Measurements from ENCODE around the gene CMSS1.
"Not testable (repeated sequence)": the region's sequence is repeated elsewhere in the genome, so short reads cannot be mapped to it uniquely, and the experiment has no call there.

CMSS1 gene

GRCh38 chr3:100225883-100226282, 408.2 kb downstream of the CMSS1 start:
- Mint-ChIP-seq H3K4me3 (no peak overlapping the region), H3K27me3 (no peaks in the 10 kb centered on the region), H3K4me1 (no peaks in the 10 kb centered on the region), H3K9me3 (peaks cover 3% of the 10 kb centered on the region), H3K27ac (no peak overlapping the region), H3K36me3 (peaks cover 4% of the 10 kb centered on the region)
- ATAC-seq (ENCODE audit: low read depth) (no peak), DNase-seq (ENCODE audit: low spot score in 2 of 2) (no peak)

GRCh38 chr3:100226712-100227429, 409.2 kb downstream of the CMSS1 start:
- no peak for DNase-seq (ENCODE audit: low spot score in 2 of 2)
- no peaks in the 10 kb centered on the region for H3K4me1 Mint-ChIP-seq
- H3K4me3 Mint-ChIP-seq: no peak overlapping the region
- peaks cover 3% of the 10 kb centered on the region for H3K9me3 Mint-ChIP-seq
- no peak overlapping the region for H3K27ac Mint-ChIP-seq
- no peaks in the 10 kb centered on the region for H3K27me3 Mint-ChIP-seq
- H3K36me3 Mint-ChIP-seq: peaks cover 4% of the 10 kb centered on the region
- no peak for ATAC-seq (ENCODE audit: low read depth)

GRCh38 chr3:100227511-100227921, 409.9 kb downstream of the CMSS1 start:
- ATAC-seq (ENCODE audit: low read depth) (no peak), DNase-seq (ENCODE audit: low spot score in 2 of 2) (no peak)
- Mint-ChIP-seq H3K27me3 (no peaks in the 10 kb centered on the region), H3K9me3 (peaks cover 3% of the 10 kb centered on the region), H3K4me1 (no peaks in the 10 kb centered on the region), H3K4me3 (no peak overlapping the region), H3K36me3 (peaks cover 4% of the 10 kb centered on the region), H3K27ac (no peak overlapping the region)

DNA sequence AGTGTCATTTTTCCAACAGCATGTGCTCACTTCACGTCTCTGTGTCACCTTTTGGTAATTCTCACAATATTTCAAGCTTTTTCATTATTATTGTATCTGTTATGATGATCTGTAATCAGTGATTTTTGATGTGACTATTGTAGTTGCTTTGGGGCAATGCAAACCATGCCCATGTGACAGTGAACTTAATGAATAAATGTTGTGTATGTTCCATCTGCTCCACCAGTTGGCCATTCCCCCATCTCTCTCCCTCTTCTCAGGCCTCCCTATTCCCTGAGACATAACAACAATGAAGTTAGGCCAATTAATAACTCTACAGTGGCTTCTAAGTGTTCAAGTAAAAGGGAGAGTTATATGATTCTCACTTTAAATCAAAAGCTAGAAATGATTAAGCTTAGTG, 410.6 kb downstream of the CMSS1 start:
- no peak for DNase-seq (ENCODE audit: low spot score in 2 of 2)
- no peaks in the 10 kb centered on the region for H3K4me1 Mint-ChIP-seq
- ATAC-seq (ENCODE audit: low read depth): no peak
- H3K27ac Mint-ChIP-seq: no peak overlapping the region
- no peak overlapping the region for H3K4me3 Mint-ChIP-seq
- peaks cover 3% of the 10 kb centered on the region for H3K9me3 Mint-ChIP-seq
- H3K36me3 Mint-ChIP-seq: peaks cover 4% of the 10 kb centered on the region
- H3K27me3 Mint-ChIP-seq: no peaks in the 10 kb centered on the region

- not testable (repeated sequence) for H3K9me3 Mint-ChIP-seq; H3K27me3 Mint-ChIP-seq; H3K4me1 Mint-ChIP-seq; DNase-seq (ENCODE audit: low spot score in 2 of 2); H3K27ac Mint-ChIP-seq; H3K36me3 Mint-ChIP-seq; ATAC-seq (ENCODE audit: low read depth); H3K4me3 Mint-ChIP-seq
These were observed 411.5 kb downstream of the CMSS1 start for GRCh38 chr3:100229188-100229587.

- peaks cover 3% of the 10 kb centered on the region for H3K9me3 Mint-ChIP-seq
- DNase-seq (ENCODE audit: low spot score in 2 of 2) (no peak), ATAC-seq (ENCODE audit: low read depth) (no peak)
- no peak overlapping the region for H3K27ac Mint-ChIP-seq
- H3K27me3 Mint-ChIP-seq: no peaks in the 10 kb centered on the region
- peaks cover 4% of the 10 kb centered on the region for H3K36me3 Mint-ChIP-seq
- no peak overlapping the region for H3K4me3 Mint-ChIP-seq
- peaks cover 3% of the 10 kb centered on the region for H3K4me1 Mint-ChIP-seq
These were observed 413.0 kb downstream of the CMSS1 start for GRCh38 chr3:100230710-100231109.

All from memory B cell (primary cell).